GM13976 (cell line): ENCODE measurements around the gene FMO2.

Experiments
- DNase-seq: peaks from one replicate; pipeline ENCODE4 v3.0.0; 2012; ENCODE audit warnings: low spot score
- in situ Hi-C: fragments of 300-500 bp; cut with MboI; formaldehyde crosslinking; loops from one replicate; pipeline ENCODE4 v1.12.0; 2022; ENCODE audit warnings: low sequenced_read_pairs, mixed read lengths, inconsistent platforms; ENCODE audit not compliant: unreplicated experiment
- TF ChIP-seq, protein P1 (sequence below): IDR thresholded peaks from 2 replicates; pipeline ENCODE4 v1.5.1; 2012; ENCODE audit warnings: borderline replicate concordance, mild to moderate bottlenecking; ENCODE audit not compliant: insufficient read depth; ENCODE audit errors: extremely low read depth, missing control alignments, control extremely low read depth

The FMO2 gene

DNA sequence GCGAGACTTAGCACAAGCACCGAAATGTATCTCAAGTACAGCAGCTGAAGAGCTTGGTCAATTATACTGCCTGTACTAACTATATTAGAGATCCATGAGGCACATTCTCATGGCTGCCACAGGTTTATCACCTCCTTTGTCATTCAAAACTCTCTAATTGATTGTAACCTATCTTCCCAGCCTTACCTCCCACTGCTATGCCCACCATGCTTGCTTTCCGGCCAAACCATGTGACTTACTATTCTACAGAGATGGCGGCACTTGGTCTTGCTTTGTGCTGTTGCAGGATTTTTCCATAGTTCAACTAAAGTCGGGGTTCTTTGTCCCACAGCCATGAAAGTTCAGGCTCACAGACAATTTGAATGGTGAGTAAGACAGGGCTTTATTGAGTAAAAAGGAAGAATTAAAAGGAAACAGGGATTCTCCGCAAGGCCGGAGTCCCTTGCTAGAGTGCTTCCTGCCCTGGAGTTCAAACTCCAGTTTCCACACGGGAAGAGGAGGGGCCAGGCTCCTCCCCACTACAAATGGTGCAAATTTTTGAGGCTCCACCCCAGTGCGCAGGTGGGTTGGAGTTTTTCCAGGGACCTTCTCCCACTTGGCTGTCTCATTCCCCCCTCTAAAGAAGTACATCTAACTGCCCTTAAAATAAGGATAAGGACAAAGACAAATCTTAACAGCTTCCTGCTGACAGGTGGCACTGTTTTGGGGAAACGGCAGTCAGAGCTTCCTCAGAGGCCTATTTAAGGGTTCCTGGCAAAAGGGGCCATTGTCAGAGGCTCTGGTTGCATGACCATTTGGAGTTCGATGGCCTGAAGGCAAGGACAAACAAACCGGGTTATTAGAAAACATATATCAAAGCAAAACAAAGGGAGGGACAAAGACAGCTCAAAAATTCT lies 28.7 kb downstream of the FMO2 start:
- TF ChIP-seq, protein P1, sequence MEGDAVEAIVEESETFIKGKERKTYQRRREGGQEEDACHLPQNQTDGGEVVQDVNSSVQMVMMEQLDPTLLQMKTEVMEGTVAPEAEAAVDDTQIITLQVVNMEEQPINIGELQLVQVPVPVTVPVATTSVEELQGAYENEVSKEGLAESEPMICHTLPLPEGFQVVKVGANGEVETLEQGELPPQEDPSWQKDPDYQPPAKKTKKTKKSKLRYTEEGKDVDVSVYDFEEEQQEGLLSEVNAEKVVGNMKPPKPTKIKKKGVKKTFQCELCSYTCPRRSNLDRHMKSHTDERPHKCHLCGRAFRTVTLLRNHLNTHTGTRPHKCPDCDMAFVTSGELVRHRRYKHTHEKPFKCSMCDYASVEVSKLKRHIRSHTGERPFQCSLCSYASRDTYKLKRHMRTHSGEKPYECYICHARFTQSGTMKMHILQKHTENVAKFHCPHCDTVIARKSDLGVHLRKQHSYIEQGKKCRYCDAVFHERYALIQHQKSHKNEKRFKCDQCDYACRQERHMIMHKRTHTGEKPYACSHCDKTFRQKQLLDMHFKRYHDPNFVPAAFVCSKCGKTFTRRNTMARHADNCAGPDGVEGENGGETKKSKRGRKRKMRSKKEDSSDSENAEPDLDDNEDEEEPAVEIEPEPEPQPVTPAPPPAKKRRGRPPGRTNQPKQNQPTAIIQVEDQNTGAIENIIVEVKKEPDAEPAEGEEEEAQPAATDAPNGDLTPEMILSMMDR: no peak
- in situ Hi-C loops: no loop called here
- DNase-seq: no peak

DNA sequence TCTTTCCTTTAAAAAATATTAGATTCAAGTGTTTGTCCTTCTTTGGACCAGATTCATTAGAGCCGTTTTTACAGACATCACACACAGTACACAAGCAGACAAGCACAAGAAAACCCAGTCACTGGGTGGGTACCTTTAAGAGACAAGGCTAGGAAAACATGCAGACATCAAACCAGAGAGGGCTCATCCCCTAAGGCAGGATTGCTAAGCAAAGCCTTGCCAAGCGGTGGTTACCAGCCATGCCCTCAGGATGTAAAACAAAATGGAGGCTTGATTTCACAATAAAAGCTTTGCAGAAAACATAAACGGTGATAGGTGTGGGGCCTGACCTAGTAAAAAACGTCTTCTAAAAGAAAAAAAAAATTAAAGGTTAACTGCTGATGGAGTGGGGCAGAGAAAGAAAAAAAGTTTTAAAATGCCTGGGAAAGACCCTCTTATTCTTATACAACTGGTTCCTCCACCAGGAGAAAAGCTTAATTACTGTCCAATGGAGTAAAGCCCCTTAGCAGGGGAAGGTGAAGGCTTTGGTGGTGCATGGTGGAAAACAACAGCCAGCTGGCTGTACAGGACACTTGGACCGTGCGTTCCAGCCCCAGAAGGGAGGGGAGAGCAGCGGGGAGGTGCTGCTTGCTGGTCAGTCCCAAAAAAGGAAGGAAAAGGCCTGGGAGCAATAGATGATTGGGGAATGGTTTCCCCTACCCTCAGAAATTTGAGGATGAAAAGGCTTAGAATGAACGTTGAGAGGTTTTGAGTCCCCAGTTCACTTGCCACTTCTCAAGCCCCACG lies 32.8 kb downstream of the FMO2 start:
- no peak for DNase-seq
- in situ Hi-C loops: no loop called here
- TF ChIP-seq, protein P1: no peak

GRCh38 chr1:171218661-171219060 lies 33.6 kb downstream of the FMO2 start:
- in situ Hi-C loops: no loop called here
- TF ChIP-seq, protein P1: no peak
- DNase-seq: no peak

GRCh38 chr1:171219346-171220080 lies 34.4 kb downstream of the FMO2 start:
- TF ChIP-seq, protein P1: no peak
- in situ Hi-C loops: no loop called here
- DNase-seq: no peak

- peak; percentile 10 for DNase-seq
- TF ChIP-seq, protein P1: no peak
- in situ Hi-C loops: no loop called here
These were observed 35.0 kb downstream of the FMO2 start for GRCh38 chr1:171220081-171220420.

- DNase-seq: no peak
- TF ChIP-seq, protein P1: no peak
- in situ Hi-C loops: no loop called here
These were observed 35.5 kb downstream of the FMO2 start for GRCh38 chr1:171220581-171221054.
